ENCODE data around the gene KRTAP5-8. TPM values are rescaled to one million over a fixed set of nuclear protein-coding genes. Genes with fewer than 3 reads are reported as not detected.
"Not testable (repeated sequence)": the region's sequence is repeated elsewhere in the genome, so short reads cannot be mapped to it uniquely, and the experiment has no call there.

Gene KRTAP5-8
- total and polyA plus RNA-seq, 4 donors = 0.22 TPM; not detected in 3

GRCh38 chr11:71580057-71581003, 42.5 kb downstream of the KRTAP5-8 start:
- H3K27me3 ChIP-seq (ENCODE audit: control insufficient read depth, insufficient read depth, low read length) = no peaks in the 10 kb centered on the region
- 23% methylated on average over 4 of the region's 8 CpGs for WGBS (ENCODE audit: insufficient coverage)
- no peak overlapping the region for H3K4me3 ChIP-seq (ENCODE audit: low read depth, low read length)
- no peak overlapping the region for H3K27ac ChIP-seq (ENCODE audit: low read depth, low read length)
- no peaks in the 10 kb centered on the region for H3K36me3 ChIP-seq (ENCODE audit: control insufficient read depth, insufficient read depth, low read length)
- peak in 5 of 6 donors; percentile 19 to 83 (median 25) for DNase-seq (ENCODE audit: low read depth in 4 of 6, low spot score in 6 of 6)
- H3K9me3 ChIP-seq (ENCODE audit: control insufficient read depth, insufficient read depth, low read length) = no peaks in the 10 kb centered on the region
- H3K4me1 ChIP-seq (ENCODE audit: control insufficient read depth, insufficient read depth, low read length) = no peaks in the 10 kb centered on the region

GRCh38 chr11:71581826-71582225, 44.0 kb downstream of the KRTAP5-8 start:
- Histone ChIP-seq H3K4me3 (ENCODE audit: low read depth, low read length) (no peak overlapping the region), H3K27ac (ENCODE audit: low read depth, low read length) (no peak overlapping the region), H3K4me1 (ENCODE audit: control insufficient read depth, insufficient read depth, low read length) (no peaks in the 10 kb centered on the region), H3K27me3 (ENCODE audit: control insufficient read depth, insufficient read depth, low read length) (no peaks in the 10 kb centered on the region), H3K9me3 (ENCODE audit: control insufficient read depth, insufficient read depth, low read length) (no peaks in the 10 kb centered on the region), H3K36me3 (ENCODE audit: control insufficient read depth, insufficient read depth, low read length) (no peaks in the 10 kb centered on the region)
- DNase-seq (ENCODE audit: low read depth in 4 of 6, low spot score in 6 of 6) = no peak
- WGBS (ENCODE audit: insufficient coverage) = 88% methylated on average over 4 of the region's 4 CpGs

GRCh38 chr11:71582309-71582895, 44.6 kb downstream of the KRTAP5-8 start, which contains the start of gene KRTAP5-11:
KRTAP5-11 (minus strand) TSS chr11:71582875; CDS start chr11:71582837, 38 bp downstream.
- no peaks in the 10 kb centered on the region for H3K36me3 ChIP-seq (ENCODE audit: control insufficient read depth, insufficient read depth, low read length)
- H3K27ac ChIP-seq (ENCODE audit: low read depth, low read length) = no peak within 1 kb of the TSS
- H3K4me3 ChIP-seq (ENCODE audit: low read depth, low read length) = no peak within 1 kb of the TSS
- no peak for DNase-seq (ENCODE audit: low read depth in 4 of 6, low spot score in 6 of 6)
- H3K9me3 ChIP-seq (ENCODE audit: control insufficient read depth, insufficient read depth, low read length) = no peaks in the 10 kb centered on the region
- H3K27me3 ChIP-seq (ENCODE audit: control insufficient read depth, insufficient read depth, low read length) = no peaks in the 10 kb centered on the region
- H3K4me1 ChIP-seq (ENCODE audit: control insufficient read depth, insufficient read depth, low read length) = no peaks in the 10 kb centered on the region
- 76% methylated on average over 1 of the region's 3 CpGs for WGBS (ENCODE audit: insufficient coverage)

- DNase-seq (ENCODE audit: low read depth in 4 of 6, low spot score in 6 of 6); H3K4me1 ChIP-seq (ENCODE audit: control insufficient read depth, insufficient read depth, low read length); H3K36me3 ChIP-seq (ENCODE audit: control insufficient read depth, insufficient read depth, low read length); H3K4me3 ChIP-seq (ENCODE audit: low read depth, low read length); H3K27me3 ChIP-seq (ENCODE audit: control insufficient read depth, insufficient read depth, low read length); H3K9me3 ChIP-seq (ENCODE audit: control insufficient read depth, insufficient read depth, low read length); H3K27ac ChIP-seq (ENCODE audit: low read depth, low read length): not testable (repeated sequence)
- 100% methylated on average over 1 of the region's 2 CpGs for WGBS (ENCODE audit: insufficient coverage)
Observed at GRCh38 chr11:71582969-71583368, 45.1 kb downstream of the KRTAP5-8 start.

- H3K36me3 ChIP-seq (ENCODE audit: control insufficient read depth, insufficient read depth, low read length); DNase-seq (ENCODE audit: low read depth in 4 of 6, low spot score in 6 of 6); H3K27me3 ChIP-seq (ENCODE audit: control insufficient read depth, insufficient read depth, low read length); H3K27ac ChIP-seq (ENCODE audit: low read depth, low read length); H3K4me3 ChIP-seq (ENCODE audit: low read depth, low read length); H3K9me3 ChIP-seq (ENCODE audit: control insufficient read depth, insufficient read depth, low read length); H3K4me1 ChIP-seq (ENCODE audit: control insufficient read depth, insufficient read depth, low read length): not testable (repeated sequence)
- 100% methylated on average over 2 of the region's 5 CpGs for WGBS (ENCODE audit: insufficient coverage)
Observed at GRCh38 chr11:71585673-71586072, 47.8 kb downstream of the KRTAP5-8 start.

- WGBS (ENCODE audit: insufficient coverage) = 55% methylated on average over 4 of the region's 4 CpGs
- H3K4me3 ChIP-seq (ENCODE audit: low read depth, low read length) = not testable (repeated sequence)
Observed at GRCh38 chr11:71588314-71588713, 50.5 kb downstream of the KRTAP5-8 start.

More at GRCh38 chr11:71588314-71588713, 50.5 kb downstream of the KRTAP5-8 start:
- not testable (repeated sequence) for H3K27me3 ChIP-seq (ENCODE audit: control insufficient read depth, insufficient read depth, low read length); H3K27ac ChIP-seq (ENCODE audit: low read depth, low read length); H3K9me3 ChIP-seq (ENCODE audit: control insufficient read depth, insufficient read depth, low read length); H3K4me1 ChIP-seq (ENCODE audit: control insufficient read depth, insufficient read depth, low read length); H3K36me3 ChIP-seq (ENCODE audit: control insufficient read depth, insufficient read depth, low read length); DNase-seq (ENCODE audit: low read depth in 4 of 6, low spot score in 6 of 6)

Small RNA genes within 50 kb of the gene (small RNA-seq; reads per million reads assigned to genes)
- gene AP000867.1 (ENCODE audit: low replicate concordance) (not detected), gene KRTAP5-14P (ENCODE audit: low replicate concordance) (not detected)

Other genes with a start within 250 kb of the KRTAP5-8 start
- gene DHCR7, start 89.6 kb upstream of the KRTAP5-8 start, total RNA-seq = 10 to 100 TPM; 32.3 to 42.3 TPM
- gene DHCR7, start 89.6 kb upstream of the KRTAP5-8 start, polyA plus RNA-seq (ENCODE audit: insufficient read length in 2 of 2) = 100 to 1,000 TPM; 103 to 115 TPM
- gene NADSYN1, start 84.8 kb upstream of the KRTAP5-8 start, total RNA-seq = 10 to 100 TPM; 26.1 to 42.8 TPM
- 10 to 100 TPM; 52.3 to 64.0 TPM for gene NADSYN1, start 84.8 kb upstream of the KRTAP5-8 start, polyA plus RNA-seq (ENCODE audit: insufficient read length in 2 of 2)
- under 1 TPM; 0.17 to 0.20 TPM for gene KRTAP5-7, start 10.8 kb upstream of the KRTAP5-8 start, total RNA-seq
- 1 to 10 TPM; 1.0 to 1.4 TPM for gene KRTAP5-7, start 10.8 kb upstream of the KRTAP5-8 start, polyA plus RNA-seq (ENCODE audit: insufficient read length in 2 of 2)
- not detected for gene KRTAP5-9, start 10.4 kb downstream of the KRTAP5-8 start, total RNA-seq
- gene KRTAP5-9, start 10.4 kb downstream of the KRTAP5-8 start, polyA plus RNA-seq (ENCODE audit: insufficient read length in 2 of 2) = under 1 TPM; 0.38 to 0.71 TPM
- not detected for gene KRTAP5-10, start 27.5 kb downstream of the KRTAP5-8 start, total RNA-seq
- under 1 TPM; 0.18 to 0.24 TPM for gene KRTAP5-10, start 27.5 kb downstream of the KRTAP5-8 start, polyA plus RNA-seq (ENCODE audit: insufficient read length in 2 of 2)
- not detected for gene KRTAP5-11, start 44.9 kb downstream of the KRTAP5-8 start, total RNA-seq
- 1 to 10 TPM in 1 of 2 donors, under 1 TPM in 1; 0.43 to 1.0 TPM for gene KRTAP5-11, start 44.9 kb downstream of the KRTAP5-8 start, polyA plus RNA-seq (ENCODE audit: insufficient read length in 2 of 2)